HG02798 (cell line): ENCODE data around the gene TMEM171.

Experiments used
- ATAC-seq: cut with Tn5 transposase; IDR thresholded peaks from one replicate; pipeline ENCODE4 v1.9.1; 2021; ENCODE audit warnings: mild to moderate bottlenecking; ENCODE audit not compliant: unreplicated experiment, poor library complexity

Gene TMEM171

GRCh38 chr5:73119451-73120157 is 771 bp upstream of the TMEM171 start:
- no peak for ATAC-seq

GRCh38 chr5:73121119-73121463 is 716 bp downstream of the TMEM171 start:
- ATAC-seq = no peak

- ATAC-seq = no peak
Observed at GRCh38 chr5:73122875-73123810, 2.8 kb downstream of the TMEM171 start.

- ATAC-seq = no peak
Observed at GRCh38 chr5:73125289-73125688, 4.9 kb downstream of the TMEM171 start.

GRCh38 chr5:73126381-73126780 is 6.0 kb downstream of the TMEM171 start:
- ATAC-seq = no peak

- ATAC-seq = no peak
Observed at GRCh38 chr5:73126957-73127356, 6.6 kb downstream of the TMEM171 start.

GRCh38 chr5:73129143-73129542 is 8.8 kb downstream of the TMEM171 start:
- no peak for ATAC-seq

- no peak for ATAC-seq
Observed at GRCh38 chr5:73130811-73131210, 10.4 kb downstream of the TMEM171 start.

- ATAC-seq = no peak
Observed at GRCh38 chr5:73131711-73132425, 11.5 kb downstream of the TMEM171 start.

- ATAC-seq = no peak
Observed at GRCh38 chr5:73132759-73133158, 12.4 kb downstream of the TMEM171 start.

GRCh38 chr5:73135021-73135420 is 14.6 kb downstream of the TMEM171 start:
- no peak for ATAC-seq

GRCh38 chr5:73135429-73136054 is 15.2 kb downstream of the TMEM171 start:
- no peak for ATAC-seq

GRCh38 chr5:73136055-73136562 is 15.7 kb downstream of the TMEM171 start:
- ATAC-seq = no peak

GRCh38 chr5:73137563-73138530 is 17.5 kb downstream of the TMEM171 start:
- ATAC-seq = no peak

GRCh38 chr5:73139485-73139884 is 19.1 kb downstream of the TMEM171 start:
- ATAC-seq = no peak

- no peak for ATAC-seq
Observed at GRCh38 chr5:73140801-73141200, 20.4 kb downstream of the TMEM171 start.

- ATAC-seq = no peak
Observed at GRCh38 chr5:73142035-73142434, 21.7 kb downstream of the TMEM171 start.

GRCh38 chr5:73143716-73144115 is 23.3 kb downstream of the TMEM171 start:
- no peak for ATAC-seq

GRCh38 chr5:73149540-73149939 is 29.2 kb downstream of the TMEM171 start:
- no peak for ATAC-seq
